ENCODE measurements around the gene OBSL1. TPM values are rescaled to one million over a fixed set of nuclear protein-coding genes. Genes with fewer than 3 reads are reported as not detected.

The OBSL1 gene
- total RNA-seq, 3 donors from 2014 or later, result 69.2 to 91.9 (median 73.1) TPM

DNA sequence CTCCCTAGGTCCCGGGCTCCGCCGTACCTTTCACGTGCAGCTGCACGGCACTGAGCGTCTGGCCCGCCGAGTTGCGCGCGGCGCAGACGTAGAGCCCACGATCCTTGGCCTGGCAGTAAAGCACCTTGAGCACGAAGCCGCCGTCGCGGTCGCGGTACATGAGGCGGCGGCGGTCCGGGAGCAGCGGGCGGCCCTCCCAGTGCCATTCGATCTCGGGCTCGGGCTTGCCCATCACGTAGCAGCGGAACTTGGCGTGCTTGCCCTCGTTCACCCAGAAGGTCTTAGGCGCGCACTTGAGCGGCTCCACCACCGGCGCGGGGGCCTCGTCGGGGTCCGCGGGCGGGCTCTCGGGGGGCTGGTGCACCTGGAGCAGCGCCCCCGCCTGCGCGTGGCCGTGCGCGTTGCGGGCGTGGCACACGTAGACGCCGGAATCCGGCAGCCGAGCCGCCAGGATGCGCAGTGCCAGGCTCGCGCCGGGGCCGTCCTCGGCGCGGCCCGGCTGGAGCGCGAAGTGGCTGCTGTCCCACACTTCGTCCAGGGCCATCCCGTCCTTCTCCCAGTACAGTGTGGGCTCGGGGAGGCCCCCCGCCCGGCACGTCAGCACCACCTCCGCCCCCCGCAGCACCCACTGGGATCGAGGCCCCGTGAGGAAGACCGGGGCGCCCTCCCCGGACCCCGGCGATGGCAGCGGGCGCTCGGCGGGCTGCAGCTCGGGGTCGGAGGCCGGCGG is 980 bp downstream of the OBSL1 start:
- Histone ChIP-seq H3K36me3 (no peaks in the 10 kb centered on the region), H3K9me3 (no peaks in the 10 kb centered on the region), H3K4me3 (peak overlapping the region; percentile 67 to 99 (median 76)), H3K27me3 (no peaks in the 10 kb centered on the region), H3K27ac (peak overlapping the region; percentile 77 to 93), H3K4me1 (no peaks in the 10 kb centered on the region)
- DNase-seq (ENCODE audit: low spot score in 2 of 2), result no peak
- intact Hi-C loops (cut with DNase I; ENCODE audit: low total_unique reads), result no loop called here
- no peak for TF ChIP-seq CTCF (IDR thresholded peaks at IDR 0.05)
- TF ChIP-seq POLR2AphosphoS5 (IDR thresholded peaks at IDR 0.05), result no peak
- no peak for TF ChIP-seq POLR2A (IDR thresholded peaks at IDR 0.05)

DNA sequence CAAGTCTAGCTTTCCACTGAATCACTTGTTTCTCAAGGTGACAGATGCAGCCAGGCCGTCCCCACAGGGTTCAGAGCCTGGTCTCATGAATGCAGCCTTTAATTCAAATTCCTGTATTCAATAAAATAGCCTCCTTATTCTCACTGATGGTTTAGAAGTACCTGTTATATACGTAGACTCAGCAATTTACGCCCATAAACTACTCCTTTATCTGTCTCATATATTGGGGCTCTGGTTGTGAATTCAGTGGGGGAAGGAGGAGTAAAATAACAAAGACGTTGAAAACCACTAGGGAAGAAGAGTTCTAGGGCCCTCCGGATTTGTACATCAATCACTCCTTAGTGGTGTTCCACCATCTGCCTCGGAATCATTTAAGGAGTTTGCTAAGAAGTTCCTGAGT is 1.7 kb downstream of the OBSL1 start:
- Histone ChIP-seq H3K27ac (peak overlapping the region in 1 of 2 donors; percentile 93), H3K4me3 (peak overlapping the region in 1 of 3 donors; percentile 67), H3K9me3 (no peaks in the 10 kb centered on the region), H3K27me3 (no peaks in the 10 kb centered on the region), H3K4me1 (no peaks in the 10 kb centered on the region), H3K36me3 (no peaks in the 10 kb centered on the region)
- intact Hi-C loops (cut with DNase I; ENCODE audit: low total_unique reads), result no loop called here
- no peak for DNase-seq (ENCODE audit: low spot score in 2 of 2)
- TF ChIP-seq POLR2AphosphoS5 (IDR thresholded peaks at IDR 0.05), result no peak
- no peak for TF ChIP-seq POLR2A (IDR thresholded peaks at IDR 0.05)
- TF ChIP-seq CTCF (IDR thresholded peaks at IDR 0.05), result no peak

DNA sequence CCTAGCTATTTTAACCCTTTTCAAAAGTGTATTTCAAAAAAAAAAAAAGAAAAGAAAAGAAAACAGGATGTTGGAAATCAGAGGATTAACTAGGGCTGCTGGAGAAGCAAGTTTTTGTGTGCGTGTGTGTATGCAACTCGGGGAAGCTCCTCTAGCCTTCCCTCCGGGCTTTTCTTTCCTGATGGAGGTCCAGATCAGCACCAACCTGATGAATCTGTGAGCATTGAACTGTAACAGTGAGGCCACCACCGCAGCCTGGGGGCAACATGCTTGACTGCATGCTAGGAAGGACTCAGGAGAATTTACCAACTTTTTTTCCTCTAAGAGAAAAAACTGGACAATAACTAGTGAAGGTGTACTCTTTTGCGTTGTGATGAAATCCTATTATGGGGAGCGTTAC is 2.3 kb downstream of the OBSL1 start:
- DNase-seq (ENCODE audit: low spot score in 2 of 2), result no peak
- Histone ChIP-seq H3K27ac (no peak overlapping the region), H3K4me1 (no peaks in the 10 kb centered on the region), H3K4me3 (no peak overlapping the region), H3K27me3 (no peaks in the 10 kb centered on the region), H3K9me3 (no peaks in the 10 kb centered on the region), H3K36me3 (no peaks in the 10 kb centered on the region)
- intact Hi-C loops (cut with DNase I; ENCODE audit: low total_unique reads), result no loop called here
- TF ChIP-seq POLR2A (IDR thresholded peaks at IDR 0.05), result no peak
- TF ChIP-seq POLR2AphosphoS5 (IDR thresholded peaks at IDR 0.05), result no peak
- TF ChIP-seq CTCF (IDR thresholded peaks at IDR 0.05), result no peak

DNA sequence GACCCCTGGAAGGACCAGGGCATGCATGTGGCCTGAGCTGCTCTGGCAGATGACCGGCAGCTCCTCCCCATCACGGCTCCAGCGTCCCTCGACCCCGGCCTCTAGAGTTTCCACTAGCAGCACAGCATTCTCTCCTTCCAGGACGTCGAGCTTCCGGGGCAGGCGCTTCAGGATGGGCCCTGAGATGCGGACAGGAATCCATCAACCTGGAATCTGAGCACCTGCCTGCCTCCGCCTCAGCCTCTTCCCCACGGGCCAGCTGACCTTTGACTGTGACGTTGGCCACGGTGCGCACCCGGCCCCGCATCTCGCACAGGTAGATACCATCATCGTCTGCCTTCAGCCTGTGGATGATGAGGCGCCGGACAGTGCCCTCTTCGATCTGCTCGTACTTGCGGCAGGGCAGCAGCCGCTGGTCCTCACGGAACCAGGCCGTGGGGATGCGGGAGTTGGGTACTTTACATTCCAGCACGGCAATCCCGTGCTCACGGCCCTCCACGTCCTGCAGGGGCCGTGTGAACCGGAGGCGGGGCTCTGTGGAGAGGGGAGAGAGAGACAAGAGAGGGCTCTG is 3.5 kb downstream of the OBSL1 start:
- H3K9me3 ChIP-seq, result no peaks in the 10 kb centered on the region
- no peaks in the 10 kb centered on the region for H3K36me3 ChIP-seq
- DNase-seq (ENCODE audit: low spot score in 2 of 2), result no peak
- no peaks in the 10 kb centered on the region for H3K4me1 ChIP-seq
- H3K27ac ChIP-seq, result no peak overlapping the region
- H3K27me3 ChIP-seq, result no peaks in the 10 kb centered on the region
- no peak overlapping the region for H3K4me3 ChIP-seq
- intact Hi-C loops (cut with DNase I; ENCODE audit: low total_unique reads), result no loop called here
- TF ChIP-seq CTCF (IDR thresholded peaks at IDR 0.05) (no peak), POLR2A (IDR thresholded peaks at IDR 0.05) (no peak), POLR2AphosphoS5 (IDR thresholded peaks at IDR 0.05) (no peak)

DNA sequence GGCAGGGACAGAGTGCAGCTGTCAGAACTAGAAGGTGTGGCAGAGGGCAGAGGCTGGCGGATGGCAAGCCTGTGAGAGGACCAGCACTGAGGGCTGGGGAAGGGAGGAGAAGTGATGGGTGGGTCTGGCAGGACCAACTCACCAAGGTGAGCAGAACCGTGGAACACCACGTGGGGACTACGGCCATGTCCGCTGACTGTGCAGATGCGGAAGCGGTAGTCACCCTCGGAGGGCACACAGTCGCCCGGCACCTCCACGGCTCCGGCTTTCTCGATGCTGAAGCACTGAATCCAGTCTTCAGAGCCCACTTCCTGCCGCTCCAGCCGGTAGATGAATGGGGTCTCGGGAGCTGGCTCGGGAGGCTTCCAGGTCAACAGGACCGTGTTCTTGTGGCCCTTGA is 4.2 kb downstream of the OBSL1 start:
- DNase-seq (ENCODE audit: low spot score in 2 of 2), result no peak
- no peaks in the 10 kb centered on the region for H3K4me1 ChIP-seq
- H3K27ac ChIP-seq, result no peak overlapping the region
- no peaks in the 10 kb centered on the region for H3K27me3 ChIP-seq
- no peak for TF ChIP-seq POLR2A (IDR thresholded peaks at IDR 0.05)
- H3K36me3 ChIP-seq, result no peaks in the 10 kb centered on the region
- H3K4me3 ChIP-seq, result no peak overlapping the region
- intact Hi-C loops (cut with DNase I; ENCODE audit: low total_unique reads), result no loop called here
- H3K9me3 ChIP-seq, result no peaks in the 10 kb centered on the region
